ENCODE results near the gene LRRC63. TPM values are rescaled to one million over a fixed set of nuclear protein-coding genes. Genes with fewer than 3 reads are reported as not detected.

The LRRC63 gene
- total and polyA plus RNA-seq, 2 of the 4 experiments (the other 2 are of a cell fraction) = not detected

DNA sequence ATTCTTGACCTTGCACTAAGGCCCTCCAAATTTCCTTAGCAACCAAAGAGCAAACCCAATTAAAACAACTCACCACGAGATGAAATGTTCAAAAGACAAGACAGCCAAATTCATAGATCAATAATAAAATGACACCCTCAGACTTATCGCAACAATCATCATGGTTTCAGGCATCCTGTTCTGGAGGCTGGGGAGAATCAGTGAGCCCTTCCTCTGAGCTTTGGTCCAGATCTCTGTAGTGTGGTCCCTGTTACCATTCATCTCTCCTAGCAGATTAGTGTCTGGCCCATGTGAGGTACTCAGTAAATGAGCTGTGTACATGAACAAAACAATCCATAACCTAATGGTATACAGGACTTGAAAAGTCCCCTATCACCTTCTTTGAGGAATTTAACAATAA, 42.0 kb upstream of the LRRC63 start:
- in situ Hi-C loops (cut with MboI; ENCODE audit: low sequenced_read_pairs) = no loop called here
- H3K4ac ChIP-seq (ENCODE audit: low read depth, low read length) = no peak overlapping the region
- POLR2A ChIA-PET (ENCODE audit: unreplicated experiment) = no interaction called here

More for the DNA sequence above, 42.0 kb upstream of the LRRC63 start:
- BruUV-seq (replicated peaks) = no TSS peak
- CTCF ChIA-PET = no interaction called here
- DNase-seq (no peak), ATAC-seq (ENCODE audit: low read depth) (no peak)
- no peak overlapping the region for H2BK20ac ChIP-seq (ENCODE audit: low read depth, low read length)
- intact Hi-C loops (cut with micrococcal nuclease) = no loop called here
- H2BK120ac ChIP-seq (ENCODE audit: low read depth, low read length) = no peak overlapping the region
- H2BK5ac ChIP-seq (ENCODE audit: low read depth, low read length, poor library complexity, severe bottlenecking) = no peak overlapping the region
- H2AK9ac ChIP-seq (replicated peaks; ENCODE audit: low read depth, low read length, poor library complexity) = no peak overlapping the region
- dilution Hi-C loops (cut with HindIII; ENCODE audit: low sequenced_read_pairs, unreplicated experiment) = no loop called here
- no peak overlapping the region for H2BK15ac ChIP-seq (ENCODE audit: low read depth, low read length)
- H2AFZ ChIP-seq (replicated peaks; ENCODE audit: low read length, poor library complexity) = no peak overlapping the region
- no CpG with 5 or more reads among the region's 2 CpGs for WGBS, 2 experiments (ENCODE audit: extremely low coverage in 2 of 2, insufficient read length in 1 of 2)
- H3K56ac ChIP-seq (ENCODE audit: extremely low read depth, insufficient read depth, low read length) = no peak overlapping the region
- H3K79me1 ChIP-seq (ENCODE audit: low read depth in 1 of 2, low read length in 2 of 2) = no peaks in the 10 kb centered on the region
- H3K4me1 ChIP-seq (ENCODE audit: control insufficient read depth, insufficient read depth, low read length) = no peaks in the 10 kb centered on the region
- no peak overlapping the region for H3K18ac ChIP-seq (ENCODE audit: low read depth, low read length)
- H3K27ac ChIP-seq (ENCODE audit: insufficient read depth, low read length) = no peak overlapping the region
- H3K23ac ChIP-seq (ENCODE audit: low read depth, low read length) = no peak overlapping the region
- peaks cover 2% of the 10 kb centered on the region for H3K27me3 ChIP-seq (ENCODE audit: control insufficient read depth, insufficient read depth, low read length)
- no peak overlapping the region for H3K4me3 ChIP-seq (ENCODE audit: insufficient read depth, low read depth, low read length)
- H4K91ac ChIP-seq (ENCODE audit: insufficient read depth, low read depth, low read length) = no peak overlapping the region
- H2AK5ac ChIP-seq (ENCODE audit: low read depth, low read length) = no peak overlapping the region
- no peaks in the 10 kb centered on the region for H4K20me1 ChIP-seq (ENCODE audit: insufficient read depth, low read length)
- H4K8ac ChIP-seq (ENCODE audit: low read depth in 2 of 2, low read length in 2 of 2) = no peak overlapping the region
- no peaks in the 10 kb centered on the region for H3K9me1 ChIP-seq (ENCODE audit: insufficient read depth, low read length)
- no peaks in the 10 kb centered on the region for H3K36me3 ChIP-seq (ENCODE audit: control insufficient read depth, insufficient read depth, low read length)
- H3K9ac ChIP-seq (ENCODE audit: low read depth, low read length) = no peak overlapping the region
- TF ChIP-seq NFE2L2 (IDR thresholded peaks at IDR 0.05; ENCODE audit: low read depth, low read length) = no peak
- no peak for TF ChIP-seq ELK1 (IDR thresholded peaks at IDR 0.05; ENCODE audit: borderline replicate concordance, low read depth, low read length)
- TF ChIP-seq POLR2A (IDR thresholded peaks at IDR 0.05; ENCODE audit: low read depth, low read length) = no peak
- no peak for TF ChIP-seq MAZ (IDR thresholded peaks at IDR 0.05; ENCODE audit: borderline replicate concordance, low read depth, low read length)
- no peak for TF ChIP-seq RAD21 (IDR thresholded peaks at IDR 0.05; ENCODE audit: low read length)
- TF ChIP-seq SMC3 (IDR thresholded peaks at IDR 0.05; ENCODE audit: low read depth, low read length) = no peak
- TF ChIP-seq RFX5 (IDR thresholded peaks at IDR 0.05; ENCODE audit: low read depth, low read length) = no peak
- TF ChIP-seq MAFK (IDR thresholded peaks at IDR 0.05; ENCODE audit: low read depth, low read length) = no peak
- TF ChIP-seq MXI1 (IDR thresholded peaks at IDR 0.05; ENCODE audit: borderline replicate concordance, low read depth, low read length) = no peak
- H3K9me3 ChIP-seq (ENCODE audit: control insufficient read depth, insufficient read depth, low read length) = no peaks in the 10 kb centered on the region
- no peak overlapping the region for H3K4me2 ChIP-seq (ENCODE audit: low read depth, low read length)
- H3K14ac ChIP-seq (replicated peaks; ENCODE audit: low read depth, low read length) = no peak overlapping the region
- H4K5ac ChIP-seq (ENCODE audit: low read depth, low read length) = no peak overlapping the region
